ENCODE measurements around the gene KRT77.
"Not testable (repeated sequence)": the region's sequence is repeated elsewhere in the genome, so short reads cannot be mapped to it uniquely, and the experiment has no call there.

KRT77 gene

GRCh38 chr12:52703424-52703823, at the start of gene KRT77:
KRT77 (minus strand) TSS chr12:52703524; CDS start chr12:52703434, 90 bp downstream.
- no peak for DNase-seq (ENCODE audit: low read depth)

GRCh38 chr12:52752516-52752915, 49.2 kb upstream of the KRT77 start:
- no peak for DNase-seq (ENCODE audit: low read depth)

- DNase-seq (ENCODE audit: low read depth), result no peak
Measured at GRCh38 chr12:52751795-52752194, 48.5 kb upstream of the KRT77 start.

GRCh38 chr12:52750532-52750931, 47.2 kb upstream of the KRT77 start:
- DNase-seq (ENCODE audit: low read depth), result not testable (repeated sequence)

- no peak for DNase-seq (ENCODE audit: low read depth)
Measured at GRCh38 chr12:52749827-52750226, 46.5 kb upstream of the KRT77 start.

- no peak for DNase-seq (ENCODE audit: low read depth)
Measured at GRCh38 chr12:52748578-52748977, 45.3 kb upstream of the KRT77 start.

- DNase-seq (ENCODE audit: low read depth), result no peak
Measured at GRCh38 chr12:52745554-52745953, 42.2 kb upstream of the KRT77 start.

- DNase-seq (ENCODE audit: low read depth), result no peak
Measured at GRCh38 chr12:52744493-52745156, 41.3 kb upstream of the KRT77 start.

- DNase-seq (ENCODE audit: low read depth), result no peak
Measured at GRCh38 chr12:52742822-52743457, 39.6 kb upstream of the KRT77 start.

GRCh38 chr12:52742196-52742580, 38.9 kb upstream of the KRT77 start:
- DNase-seq (ENCODE audit: low read depth), result no peak

- no peak for DNase-seq (ENCODE audit: low read depth)
Measured at GRCh38 chr12:52741375-52742195, 38.3 kb upstream of the KRT77 start.

GRCh38 chr12:52740584-52740983, 37.3 kb upstream of the KRT77 start:
- DNase-seq (ENCODE audit: low read depth), result no peak

- no peak for DNase-seq (ENCODE audit: low read depth)
Measured at GRCh38 chr12:52739963-52740362, 36.6 kb upstream of the KRT77 start.

GRCh38 chr12:52735816-52736632, 32.7 kb upstream of the KRT77 start:
- DNase-seq (ENCODE audit: low read depth), result no peak

GRCh38 chr12:52735106-52735505, 31.8 kb upstream of the KRT77 start:
- DNase-seq (ENCODE audit: low read depth), result no peak

GRCh38 chr12:52730793-52731192, 27.5 kb upstream of the KRT77 start:
- DNase-seq (ENCODE audit: low read depth), result no peak

GRCh38 chr12:52730383-52730782, 27.1 kb upstream of the KRT77 start:
- no peak for DNase-seq (ENCODE audit: low read depth)

GRCh38 chr12:52729147-52729546, 25.8 kb upstream of the KRT77 start:
- DNase-seq (ENCODE audit: low read depth), result no peak

GRCh38 chr12:52728374-52728773, 25.1 kb upstream of the KRT77 start:
- DNase-seq (ENCODE audit: low read depth), result no peak

- DNase-seq (ENCODE audit: low read depth), result no peak
Measured at GRCh38 chr12:52727037-52727436, 23.7 kb upstream of the KRT77 start.

- no peak for DNase-seq (ENCODE audit: low read depth)
Measured at GRCh38 chr12:52726451-52726850, 23.1 kb upstream of the KRT77 start.

- DNase-seq (ENCODE audit: low read depth), result no peak
Measured at GRCh38 chr12:52724384-52724783, 21.1 kb upstream of the KRT77 start.
